PFSK-1 (cell line): Measurements from ENCODE around the gene PDK2.

ENCODE experiments used
- FOXP2 ChIP-seq: optimal IDR thresholded peaks from 2 replicates; pipeline ENCODE3; 2011; ENCODE audit warnings: borderline replicate concordance, control low read depth, inconsistent platforms; ENCODE audit not compliant: insufficient read depth; ENCODE audit errors: extremely low read length, extremely low read depth
- POLR2AphosphoS5 ChIP-seq: IDR thresholded peaks from 2 replicates; pipeline ENCODE4 v1.6.1; 2012; ENCODE audit warnings: low read depth, mild to moderate bottlenecking, control low read depth, low read length, moderate library complexity
- SIN3A ChIP-seq: IDR thresholded peaks from 2 replicates; pipeline ENCODE4 v1.6.1; 2012; ENCODE audit warnings: mild to moderate bottlenecking, low read length, moderate library complexity, borderline replicate concordance; ENCODE audit not compliant: insufficient read depth
- TAF1 ChIP-seq: IDR thresholded peaks from 2 replicates; pipeline ENCODE4 v1.6.1; 2012; ENCODE audit warnings: low read length, control low read depth, borderline replicate concordance; ENCODE audit not compliant: insufficient read depth
- TF ChIP-seq, protein P1 (sequence below), 2 experiments: IDR thresholded peaks; 2 replicates each; pipeline versions ENCODE4 v1.6.1 to v1.8.0; 2011 to 2012; ENCODE audit warnings: low read depth in 2 of 2, low read length in 2 of 2, control low read depth in 1 of 2, inconsistent platforms in 1 of 2, mild to moderate bottlenecking in 1 of 2, moderate library complexity in 1 of 2; ENCODE audit not compliant: insufficient read depth in 1 of 2

The PDK2 gene

DNA sequence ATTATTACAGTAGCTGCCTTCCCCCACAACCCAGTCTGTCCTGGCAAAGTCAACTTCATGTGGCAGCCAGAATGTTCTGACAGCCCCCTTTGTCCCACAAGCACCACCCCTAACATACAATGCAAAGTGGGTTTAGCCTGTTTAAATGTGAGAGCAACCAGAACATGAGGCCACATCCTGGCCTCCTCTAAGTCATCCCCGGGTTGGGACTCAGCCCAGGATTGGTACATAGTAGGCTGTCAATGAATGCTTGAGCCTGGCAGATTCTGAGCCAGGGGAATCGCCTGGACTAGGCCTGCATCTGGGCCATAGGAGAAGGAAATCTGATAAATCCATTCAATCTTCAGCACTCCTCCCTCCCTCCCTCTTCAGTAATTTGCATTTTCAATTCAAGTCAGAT lies 43.5 kb upstream of the PDK2 start:
- TF ChIP-seq POLR2AphosphoS5 = no peak
- TF ChIP-seq, protein P1, sequence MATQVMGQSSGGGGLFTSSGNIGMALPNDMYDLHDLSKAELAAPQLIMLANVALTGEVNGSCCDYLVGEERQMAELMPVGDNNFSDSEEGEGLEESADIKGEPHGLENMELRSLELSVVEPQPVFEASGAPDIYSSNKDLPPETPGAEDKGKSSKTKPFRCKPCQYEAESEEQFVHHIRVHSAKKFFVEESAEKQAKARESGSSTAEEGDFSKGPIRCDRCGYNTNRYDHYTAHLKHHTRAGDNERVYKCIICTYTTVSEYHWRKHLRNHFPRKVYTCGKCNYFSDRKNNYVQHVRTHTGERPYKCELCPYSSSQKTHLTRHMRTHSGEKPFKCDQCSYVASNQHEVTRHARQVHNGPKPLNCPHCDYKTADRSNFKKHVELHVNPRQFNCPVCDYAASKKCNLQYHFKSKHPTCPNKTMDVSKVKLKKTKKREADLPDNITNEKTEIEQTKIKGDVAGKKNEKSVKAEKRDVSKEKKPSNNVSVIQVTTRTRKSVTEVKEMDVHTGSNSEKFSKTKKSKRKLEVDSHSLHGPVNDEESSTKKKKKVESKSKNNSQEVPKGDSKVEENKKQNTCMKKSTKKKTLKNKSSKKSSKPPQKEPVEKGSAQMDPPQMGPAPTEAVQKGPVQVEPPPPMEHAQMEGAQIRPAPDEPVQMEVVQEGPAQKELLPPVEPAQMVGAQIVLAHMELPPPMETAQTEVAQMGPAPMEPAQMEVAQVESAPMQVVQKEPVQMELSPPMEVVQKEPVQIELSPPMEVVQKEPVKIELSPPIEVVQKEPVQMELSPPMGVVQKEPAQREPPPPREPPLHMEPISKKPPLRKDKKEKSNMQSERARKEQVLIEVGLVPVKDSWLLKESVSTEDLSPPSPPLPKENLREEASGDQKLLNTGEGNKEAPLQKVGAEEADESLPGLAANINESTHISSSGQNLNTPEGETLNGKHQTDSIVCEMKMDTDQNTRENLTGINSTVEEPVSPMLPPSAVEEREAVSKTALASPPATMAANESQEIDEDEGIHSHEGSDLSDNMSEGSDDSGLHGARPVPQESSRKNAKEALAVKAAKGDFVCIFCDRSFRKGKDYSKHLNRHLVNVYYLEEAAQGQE (IDR thresholded peaks at IDR 0.05; ENCODE audit: insufficient read depth in 1 of 2, low read depth in 2 of 2, low read length in 2 of 2) = no peak
- TF ChIP-seq FOXP2 = no peak
- no peak for TF ChIP-seq SIN3A
- TF ChIP-seq TAF1 = no peak

DNA sequence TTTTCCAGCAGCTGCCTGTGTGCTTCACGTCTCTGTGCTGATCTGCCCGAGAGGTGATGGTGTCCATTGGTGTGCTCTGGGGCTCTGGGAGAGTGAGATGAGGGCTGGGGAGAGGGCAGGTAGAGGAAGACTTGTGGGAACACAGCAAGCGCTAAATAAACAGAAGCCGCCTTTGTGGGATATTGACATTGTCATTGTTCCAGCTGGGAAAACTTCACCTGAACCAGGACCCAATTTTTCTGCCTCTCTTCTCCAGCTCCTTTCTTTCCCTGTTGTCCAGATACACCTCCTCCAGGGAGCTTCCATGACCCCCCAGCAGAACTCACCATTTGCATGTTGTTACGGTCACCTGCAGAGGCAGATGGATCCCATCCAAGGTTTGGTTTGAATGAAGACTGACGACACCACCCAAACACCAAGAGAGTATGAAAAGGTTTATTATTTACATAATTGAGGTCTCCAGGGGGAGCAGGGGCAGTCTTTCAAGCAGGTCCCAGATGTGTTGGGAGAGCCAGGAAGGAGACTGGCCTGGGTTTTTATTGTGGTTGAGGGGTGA lies 42.8 kb upstream of the PDK2 start:
- TF ChIP-seq SIN3A (no peak), TAF1 (no peak), FOXP2 (no peak), POLR2AphosphoS5 (no peak)
- TF ChIP-seq, protein P1 (IDR thresholded peaks at IDR 0.05; ENCODE audit: insufficient read depth in 1 of 2, low read depth in 2 of 2, low read length in 2 of 2) = no peak

DNA sequence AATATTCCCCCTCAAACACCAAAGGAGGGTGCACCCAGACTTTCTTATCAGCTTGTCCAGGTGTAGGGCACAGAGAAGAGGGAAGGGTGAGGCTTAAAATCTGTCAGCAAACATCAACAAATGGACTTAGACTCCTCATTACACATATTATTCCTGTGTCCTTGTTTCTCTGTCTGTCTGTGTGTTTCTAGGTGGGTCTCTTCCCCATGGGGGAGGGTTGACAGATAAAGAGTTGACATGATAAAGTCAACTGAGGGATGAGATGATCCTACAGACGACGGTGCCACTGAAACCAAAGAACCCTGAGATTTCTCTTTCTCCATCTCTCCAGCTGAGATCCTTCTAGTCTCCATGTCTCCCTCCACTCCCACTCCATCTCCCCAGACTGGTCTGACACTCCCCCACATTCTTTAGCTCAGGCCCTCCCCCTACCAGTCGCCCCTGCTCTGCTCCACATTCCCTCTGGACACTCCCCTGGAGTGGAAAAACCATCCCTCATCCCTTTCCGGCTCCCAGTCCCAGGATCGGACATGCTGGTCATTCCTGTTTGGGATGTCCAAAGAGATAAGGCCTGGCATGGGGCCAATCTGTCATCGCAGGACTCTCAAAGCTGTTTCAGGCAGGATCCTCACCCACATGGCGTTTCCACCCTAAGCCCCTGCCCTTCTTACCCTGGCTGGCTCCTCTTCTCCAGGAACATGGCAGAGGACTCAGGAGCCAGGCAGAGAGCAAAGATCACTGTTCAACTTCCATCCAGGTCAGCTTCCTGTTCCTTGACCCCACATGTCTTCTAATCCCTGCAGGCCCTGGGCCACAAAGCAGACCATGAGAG lies 42.1 kb upstream of the PDK2 start:
- no peak for TF ChIP-seq TAF1
- no peak for TF ChIP-seq POLR2AphosphoS5
- TF ChIP-seq FOXP2 = no peak
- TF ChIP-seq, protein P1 (IDR thresholded peaks at IDR 0.05; ENCODE audit: insufficient read depth in 1 of 2, low read depth in 2 of 2, low read length in 2 of 2) = no peak
- TF ChIP-seq SIN3A = no peak

DNA sequence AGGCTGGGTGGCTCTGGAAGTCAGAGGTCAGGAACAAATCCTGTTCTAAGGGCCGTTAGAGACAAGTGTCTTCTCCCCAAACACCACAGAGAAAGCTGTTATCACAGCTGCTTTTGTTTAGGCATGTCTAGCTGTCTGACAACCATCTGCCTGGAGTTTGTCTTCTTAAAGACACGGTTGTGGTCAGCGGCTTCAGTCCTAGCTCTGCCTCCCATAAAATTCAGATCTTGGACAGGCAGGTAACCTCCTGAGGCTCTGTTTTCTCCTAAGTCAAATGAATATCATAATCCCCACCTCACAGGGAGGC lies 41.5 kb upstream of the PDK2 start:
- 0 out of 2 replicates have a peak, but pooled peaks have one; percentile 25 for TF ChIP-seq SIN3A
- TF ChIP-seq FOXP2 = no peak

DNA sequence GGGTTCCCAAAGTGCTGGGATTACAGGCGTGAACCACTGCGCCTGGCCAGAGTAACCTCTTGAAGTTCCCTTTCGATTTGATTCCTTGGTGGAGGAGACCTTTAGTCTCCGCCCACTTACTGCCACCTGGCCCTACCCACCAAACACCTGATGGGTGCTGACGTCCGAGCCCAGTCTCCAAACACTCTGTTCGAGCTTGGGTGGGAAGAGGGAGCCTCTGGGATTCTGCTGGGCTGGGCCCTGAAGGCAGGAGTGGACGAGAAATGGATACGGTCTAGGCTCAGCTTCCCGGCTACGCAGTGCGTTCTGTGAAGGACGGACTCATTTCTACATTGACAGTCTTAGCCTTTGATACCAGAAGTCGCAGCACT lies 40.1 kb upstream of the PDK2 start:
- TF ChIP-seq SIN3A (no peak), POLR2AphosphoS5 (no peak)
- TF ChIP-seq, protein P1 (IDR thresholded peaks at IDR 0.05; ENCODE audit: insufficient read depth in 1 of 2, low read depth in 2 of 2, low read length in 2 of 2) = no peak
